MCF 10A (cell line): ENCODE results near the gene ZNF300. TPM values are rescaled to one million over a fixed set of nuclear protein-coding genes. Genes with fewer than 3 reads are reported as not detected.

Source experiments
- Bru-seq: library from RNA; stranded (reverse); fragments of 400-500 nt; gene quantifications from one replicate; lab custom pipeline; 2021; lab: Mats Ljungman, UMichigan
- BruChase-seq, 2 experiments: library from RNA; stranded (reverse); fragments of 400-500 nt; gene quantifications; one replicate each; lab custom pipeline; 2021; lab: Mats Ljungman, UMichigan
- BruUV-seq: library from RNA; stranded (reverse); fragments of 400-500 nt; replicated peaks from 2 replicates; lab custom pipeline; 2021; lab: Mats Ljungman, UMichigan
- CTCF ChIA-PET: fragments of 300-600 bp; sonication (Branson Sonifier 250); formaldehyde crosslinking; extraction: SDS; loops from one replicate; lab custom pipeline; 2021; ENCODE audit warnings: antibody characterized with exemption, inconsistent platforms; lab: Yijun Ruan, JAX
- POLR2A ChIA-PET: fragments of 300-600, 350-650 bp; sonication (Branson Sonifier 250); formaldehyde crosslinking; extraction: SDS; loops from one replicate; lab custom pipeline; 2020; ENCODE audit warnings: antibody characterized with exemption, inconsistent platforms; lab: Yijun Ruan, JAX
- DNase-seq: peaks from one replicate; pipeline ENCODE4 v3.0.0-alpha.2; 2018; ENCODE audit not compliant: unreplicated experiment
- H3K27ac Mint-ChIP-seq: one replicate; pipeline ENCODE4 v1.8.0; 2022; ENCODE audit warnings: mild to moderate bottlenecking, low read depth, mixed read lengths; ENCODE audit not compliant: unreplicated experiment
- H3K27me3 Mint-ChIP-seq: one replicate; pipeline ENCODE4 v1.8.0; 2022; ENCODE audit warnings: mixed read lengths; ENCODE audit not compliant: insufficient read depth, unreplicated experiment
- H3K36me3 Mint-ChIP-seq: one replicate; pipeline ENCODE4 v1.8.0; 2022; ENCODE audit warnings: mild to moderate bottlenecking, moderate library complexity, mixed read lengths; ENCODE audit not compliant: insufficient read depth, unreplicated experiment
- H3K4me1 Mint-ChIP-seq: one replicate; pipeline ENCODE4 v1.8.0; 2022; ENCODE audit warnings: mixed read lengths; ENCODE audit not compliant: insufficient read depth, unreplicated experiment
- H3K4me3 Mint-ChIP-seq: one replicate; pipeline ENCODE4 v1.8.0; 2022; ENCODE audit warnings: mild to moderate bottlenecking, moderate library complexity, mixed read lengths; ENCODE audit not compliant: unreplicated experiment
- H3K9me3 Mint-ChIP-seq: one replicate; pipeline ENCODE4 v1.8.0; 2022; ENCODE audit warnings: mixed read lengths; ENCODE audit not compliant: unreplicated experiment
- intact Hi-C: fragments of 100-400 bp; cut with micrococcal nuclease; formaldehyde crosslinking; loops from 2 replicates; pipeline ENCODE4 v1.14.1; 2022
- long read RNA-seq: library from polyadenylated mRNA; stranded (forward); transcript quantifications from one replicate; pipeline ENCODE4 v2.0.0, GENCODE V29; 2022
- total RNA-seq: library from RNA; stranded (reverse); gene quantifications from 2 replicates; pipeline ENCODE4 v1.2.3, GENCODE V29; 2022
- TF ChIP-seq, protein P1 (sequence below): fragments of 200-600 bp; IDR thresholded peaks from one replicate; pipeline ENCODE4 v1.8.0; 2022; ENCODE audit warnings: antibody characterized with exemption, mild to moderate bottlenecking; ENCODE audit not compliant: unreplicated experiment

Gene ZNF300
- 14.6 and 15.4 TPM in 2 replicates for total RNA-seq
- Bru-seq, nascent RNA: percentile 89 among the genes with signal in this experiment
- BruChase-seq, experiment 1, labeled RNA remaining after a 6-hour chase: percentile 87 among the genes with signal in this experiment
- BruChase-seq, experiment 2, labeled RNA remaining after a 2-hour chase: percentile 92 among the genes with signal in this experiment
- long read RNA-seq, full-length matches to known transcripts: 32 of 46 reads
- long read RNA-seq, partial matches to known transcripts: 7 of 46 reads
- long read RNA-seq, other reads (novel, unspliced or antisense): 7 of 46 reads

DNA sequence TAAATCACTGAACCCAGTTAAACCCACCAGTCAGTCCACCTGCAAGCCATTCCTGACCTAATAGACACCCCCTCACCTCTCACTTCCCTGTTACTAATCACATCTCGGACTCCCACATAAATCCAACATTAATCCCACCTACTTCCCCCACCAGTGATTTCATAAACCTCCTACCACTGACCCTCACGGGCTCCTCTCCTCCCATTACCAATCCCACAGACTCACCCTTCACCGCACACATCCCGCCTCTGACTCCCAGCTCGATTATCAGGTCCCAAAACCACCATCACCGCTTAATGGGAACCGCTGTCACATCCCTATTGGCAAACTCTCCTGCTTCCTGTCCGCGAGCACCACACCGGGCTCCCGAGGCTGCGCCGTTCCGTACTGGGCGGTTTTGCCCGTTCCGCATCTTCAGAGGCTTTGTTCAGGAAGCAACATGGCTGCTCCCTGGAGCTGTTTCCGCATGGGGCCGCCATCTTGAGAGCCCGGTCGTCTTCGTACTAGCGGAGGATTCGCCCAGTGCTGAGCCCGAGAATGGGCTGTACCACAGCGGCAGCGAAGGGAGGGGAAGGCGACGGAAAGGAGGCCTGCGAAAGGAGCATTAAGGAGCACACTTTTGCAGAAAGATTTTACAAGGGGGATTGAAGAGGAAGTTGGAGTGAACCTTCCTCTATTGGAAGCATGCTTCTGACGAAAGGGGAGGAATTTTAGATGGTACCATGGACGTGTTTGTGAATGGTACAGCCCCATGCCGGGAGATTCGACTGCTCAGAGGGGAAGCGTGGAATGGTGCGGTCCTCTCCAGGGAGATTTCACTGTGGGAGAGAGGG is at the start of gene ZNF300:
TSS of gene ZNF300 (minus strand) at position 502 of the 833 bp plus-strand sequence. CDS start 1,825 bp downstream, outside the sequence.
- H3K27ac Mint-ChIP-seq: peak within 1 kb of the TSS; percentile 99
- H3K4me3 Mint-ChIP-seq: peak within 1 kb of the TSS; percentile 92
- CTCF ChIA-PET: interaction anchor here (0.6 to 1.1 kb wide), 2 partner anchors 9 to 1202 kb away, joined by 3 read pairs; no protein-coding TSS in a partner anchor
- no peaks in the 10 kb centered on the region for H3K27me3 Mint-ChIP-seq
- TF ChIP-seq, protein P1, sequence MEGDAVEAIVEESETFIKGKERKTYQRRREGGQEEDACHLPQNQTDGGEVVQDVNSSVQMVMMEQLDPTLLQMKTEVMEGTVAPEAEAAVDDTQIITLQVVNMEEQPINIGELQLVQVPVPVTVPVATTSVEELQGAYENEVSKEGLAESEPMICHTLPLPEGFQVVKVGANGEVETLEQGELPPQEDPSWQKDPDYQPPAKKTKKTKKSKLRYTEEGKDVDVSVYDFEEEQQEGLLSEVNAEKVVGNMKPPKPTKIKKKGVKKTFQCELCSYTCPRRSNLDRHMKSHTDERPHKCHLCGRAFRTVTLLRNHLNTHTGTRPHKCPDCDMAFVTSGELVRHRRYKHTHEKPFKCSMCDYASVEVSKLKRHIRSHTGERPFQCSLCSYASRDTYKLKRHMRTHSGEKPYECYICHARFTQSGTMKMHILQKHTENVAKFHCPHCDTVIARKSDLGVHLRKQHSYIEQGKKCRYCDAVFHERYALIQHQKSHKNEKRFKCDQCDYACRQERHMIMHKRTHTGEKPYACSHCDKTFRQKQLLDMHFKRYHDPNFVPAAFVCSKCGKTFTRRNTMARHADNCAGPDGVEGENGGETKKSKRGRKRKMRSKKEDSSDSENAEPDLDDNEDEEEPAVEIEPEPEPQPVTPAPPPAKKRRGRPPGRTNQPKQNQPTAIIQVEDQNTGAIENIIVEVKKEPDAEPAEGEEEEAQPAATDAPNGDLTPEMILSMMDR: no peak
- peaks cover 16% of the 10 kb centered on the region for H3K4me1 Mint-ChIP-seq
- H3K36me3 Mint-ChIP-seq: peaks cover 39% of the 10 kb centered on the region
- no TSS peak for BruUV-seq
- intact Hi-C loops: no loop called here
- peaks cover 12% of the 10 kb centered on the region for H3K9me3 Mint-ChIP-seq
- peak; percentile 98 for DNase-seq
- POLR2A ChIA-PET: interaction anchor here (0.6 to 1.0 kb wide), 10 partner anchors 10 to 529 kb away, joined by 3 to 6 read pairs (median 4); no protein-coding TSS in a partner anchor

- no TSS peak for BruUV-seq
- no peak overlapping the region for H3K4me3 Mint-ChIP-seq
- intact Hi-C loops: no loop called here
- ChIA-PET POLR2A (no interaction called here), CTCF (interaction anchor here (0.7 kb wide), 1 partner anchor 1135 kb away, joined by 4 read pairs; no protein-coding TSS in a partner anchor)
- H3K27ac Mint-ChIP-seq: no peak overlapping the region
- no peaks in the 10 kb centered on the region for H3K4me1 Mint-ChIP-seq
- no peak for DNase-seq
- TF ChIP-seq, protein P1: no peak
- H3K27me3 Mint-ChIP-seq: no peaks in the 10 kb centered on the region
- no peaks in the 10 kb centered on the region for H3K36me3 Mint-ChIP-seq
- peaks cover 53% of the 10 kb centered on the region for H3K9me3 Mint-ChIP-seq
Observed at GRCh38 chr5:150948539-150948938, 43.8 kb upstream of the ZNF300 start.

- H3K36me3 Mint-ChIP-seq: no peaks in the 10 kb centered on the region
- H3K27me3 Mint-ChIP-seq: no peaks in the 10 kb centered on the region
- DNase-seq: no peak
- ChIA-PET POLR2A (no interaction called here), CTCF (no interaction called here)
- TF ChIP-seq, protein P1: no peak
- intact Hi-C loops: no loop called here
- H3K4me1 Mint-ChIP-seq: no peaks in the 10 kb centered on the region
- peaks cover 60% of the 10 kb centered on the region for H3K9me3 Mint-ChIP-seq
- BruUV-seq: no TSS peak
- no peak overlapping the region for H3K27ac Mint-ChIP-seq
- H3K4me3 Mint-ChIP-seq: no peak overlapping the region
Observed at GRCh38 chr5:150946351-150946905, 41.6 kb upstream of the ZNF300 start.
